IPS DF 4.7 (cell line): ENCODE measurements around the gene COL27A1.

Experiments
- DNase-seq: peaks from one replicate; pipeline ENCODE4 v3.0.0-alpha.2; 2013; ENCODE audit warnings: low spot score; ENCODE audit errors: extremely low read depth

Gene COL27A1

GRCh38 chr9:114300846-114301797 lies 145.8 kb downstream of the COL27A1 start:
- DNase-seq = no peak

GRCh38 chr9:114301798-114302565 lies 146.6 kb downstream of the COL27A1 start:
- DNase-seq = no peak

- no peak for DNase-seq
Measured at GRCh38 chr9:114302727-114303126, 147.4 kb downstream of the COL27A1 start.

- no peak for DNase-seq
Measured at GRCh38 chr9:114303571-114303970, 148.2 kb downstream of the COL27A1 start.

GRCh38 chr9:114303977-114304376 lies 148.6 kb downstream of the COL27A1 start:
- DNase-seq = no peak

- no peak for DNase-seq
Measured at GRCh38 chr9:114304416-114305188, 149.3 kb downstream of the COL27A1 start.

GRCh38 chr9:114307899-114308267 lies 152.5 kb downstream of the COL27A1 start:
- no peak for DNase-seq

- no peak for DNase-seq
Measured at GRCh38 chr9:114308361-114308950, 153.1 kb downstream of the COL27A1 start.

- no peak for DNase-seq
Measured at GRCh38 chr9:114309096-114309495, 153.8 kb downstream of the COL27A1 start.

- DNase-seq = no peak
Measured at GRCh38 chr9:114310471-114311450, 155.4 kb downstream of the COL27A1 start.

- DNase-seq = no peak
Measured at GRCh38 chr9:114311571-114312512, 156.5 kb downstream of the COL27A1 start.

- DNase-seq = no peak
Measured at GRCh38 chr9:114312513-114312875, 157.2 kb downstream of the COL27A1 start.

- DNase-seq = no peak
Measured at GRCh38 chr9:114313186-114313585, 157.8 kb downstream of the COL27A1 start.

- no peak for DNase-seq
Measured at GRCh38 chr9:114314256-114314867, 159.0 kb downstream of the COL27A1 start.

GRCh38 chr9:114314881-114315722 lies 159.8 kb downstream of the COL27A1 start:
- no peak for DNase-seq

GRCh38 chr9:114315723-114316363 lies 160.5 kb downstream of the COL27A1 start:
- DNase-seq = no peak

- no peak for DNase-seq
Measured at GRCh38 chr9:114316605-114317230, 161.4 kb downstream of the COL27A1 start.
